ENCODE results near the gene ALK.

DNA sequence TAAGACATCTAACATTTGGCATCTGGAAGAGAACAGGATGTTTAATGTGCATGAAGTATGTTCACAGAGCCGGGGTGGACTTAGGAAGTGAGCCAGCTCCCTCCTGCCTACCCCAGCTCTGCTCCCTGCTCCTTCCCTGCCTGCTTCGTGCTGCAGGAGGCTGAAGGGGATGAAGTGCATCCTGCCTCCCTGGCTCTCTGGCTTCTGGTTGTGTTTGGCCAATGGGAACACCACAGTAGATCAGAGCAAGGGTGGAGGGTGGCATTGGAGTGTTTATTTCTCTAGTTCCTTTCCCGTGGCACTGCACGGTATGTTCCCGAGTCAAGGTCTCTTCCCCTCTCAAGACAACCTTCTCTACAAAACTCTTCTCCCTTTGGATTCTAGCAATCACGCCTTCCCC, 426.3 kb downstream of the ALK start:
- TF ChIP-seq, protein P1, sequence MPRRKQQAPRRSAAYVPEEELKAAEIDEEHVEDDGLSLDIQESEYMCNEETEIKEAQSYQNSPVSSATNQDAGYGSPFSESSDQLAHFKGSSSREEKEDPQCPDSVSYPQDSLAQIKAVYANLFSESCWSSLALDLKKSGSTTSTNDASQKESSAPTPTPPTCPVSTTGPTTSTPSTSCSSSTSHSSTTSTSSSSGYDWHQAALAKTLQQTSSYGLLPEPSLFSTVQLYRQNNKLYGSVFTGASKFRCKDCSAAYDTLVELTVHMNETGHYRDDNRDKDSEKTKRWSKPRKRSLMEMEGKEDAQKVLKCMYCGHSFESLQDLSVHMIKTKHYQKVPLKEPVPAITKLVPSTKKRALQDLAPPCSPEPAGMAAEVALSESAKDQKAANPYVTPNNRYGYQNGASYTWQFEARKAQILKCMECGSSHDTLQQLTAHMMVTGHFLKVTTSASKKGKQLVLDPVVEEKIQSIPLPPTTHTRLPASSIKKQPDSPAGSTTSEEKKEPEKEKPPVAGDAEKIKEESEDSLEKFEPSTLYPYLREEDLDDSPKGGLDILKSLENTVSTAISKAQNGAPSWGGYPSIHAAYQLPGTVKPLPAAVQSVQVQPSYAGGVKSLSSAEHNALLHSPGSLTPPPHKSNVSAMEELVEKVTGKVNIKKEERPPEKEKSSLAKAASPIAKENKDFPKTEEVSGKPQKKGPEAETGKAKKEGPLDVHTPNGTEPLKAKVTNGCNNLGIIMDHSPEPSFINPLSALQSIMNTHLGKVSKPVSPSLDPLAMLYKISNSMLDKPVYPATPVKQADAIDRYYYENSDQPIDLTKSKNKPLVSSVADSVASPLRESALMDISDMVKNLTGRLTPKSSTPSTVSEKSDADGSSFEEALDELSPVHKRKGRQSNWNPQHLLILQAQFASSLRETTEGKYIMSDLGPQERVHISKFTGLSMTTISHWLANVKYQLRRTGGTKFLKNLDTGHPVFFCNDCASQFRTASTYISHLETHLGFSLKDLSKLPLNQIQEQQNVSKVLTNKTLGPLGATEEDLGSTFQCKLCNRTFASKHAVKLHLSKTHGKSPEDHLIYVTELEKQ (tag by site-specific recombination; IDR thresholded peaks at IDR 0.05; ENCODE audit: borderline replicate concordance), result no peak
- TF ChIP-seq ZNF10 (tag by site-specific recombination; IDR thresholded peaks at IDR 0.05), result no peak
- TF ChIP-seq, protein P2, sequence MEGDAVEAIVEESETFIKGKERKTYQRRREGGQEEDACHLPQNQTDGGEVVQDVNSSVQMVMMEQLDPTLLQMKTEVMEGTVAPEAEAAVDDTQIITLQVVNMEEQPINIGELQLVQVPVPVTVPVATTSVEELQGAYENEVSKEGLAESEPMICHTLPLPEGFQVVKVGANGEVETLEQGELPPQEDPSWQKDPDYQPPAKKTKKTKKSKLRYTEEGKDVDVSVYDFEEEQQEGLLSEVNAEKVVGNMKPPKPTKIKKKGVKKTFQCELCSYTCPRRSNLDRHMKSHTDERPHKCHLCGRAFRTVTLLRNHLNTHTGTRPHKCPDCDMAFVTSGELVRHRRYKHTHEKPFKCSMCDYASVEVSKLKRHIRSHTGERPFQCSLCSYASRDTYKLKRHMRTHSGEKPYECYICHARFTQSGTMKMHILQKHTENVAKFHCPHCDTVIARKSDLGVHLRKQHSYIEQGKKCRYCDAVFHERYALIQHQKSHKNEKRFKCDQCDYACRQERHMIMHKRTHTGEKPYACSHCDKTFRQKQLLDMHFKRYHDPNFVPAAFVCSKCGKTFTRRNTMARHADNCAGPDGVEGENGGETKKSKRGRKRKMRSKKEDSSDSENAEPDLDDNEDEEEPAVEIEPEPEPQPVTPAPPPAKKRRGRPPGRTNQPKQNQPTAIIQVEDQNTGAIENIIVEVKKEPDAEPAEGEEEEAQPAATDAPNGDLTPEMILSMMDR (tag by site-specific recombination; IDR thresholded peaks at IDR 0.05), result no peak

Measured in HEK293 (cell line).